Measurements from ENCODE around the gene CRNN.

DNA sequence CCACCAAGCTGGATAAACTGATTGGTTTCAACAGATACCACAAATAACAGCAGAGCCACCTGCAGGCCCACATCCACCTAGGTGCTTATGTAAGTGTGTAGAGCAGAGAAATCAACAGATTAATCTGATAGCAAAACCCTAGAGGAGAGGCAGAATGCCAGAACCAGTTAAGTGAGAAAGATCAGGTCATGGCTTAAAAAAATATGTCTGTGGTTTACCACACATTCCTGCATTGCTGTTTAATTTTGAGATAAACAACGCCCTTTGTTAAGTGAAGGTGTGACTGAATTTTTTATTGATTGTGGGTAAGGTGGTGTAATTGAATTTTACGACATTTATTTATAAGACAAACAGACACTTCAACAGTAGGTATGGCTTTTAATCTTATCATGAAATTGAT, 21.2 kb downstream of the CRNN start:
- TF ChIP-seq POLR2AphosphoS5 (IDR thresholded peaks at IDR 0.05) (no peak), EP300 (IDR thresholded peaks at IDR 0.05) (no peak), POLR2A (IDR thresholded peaks at IDR 0.05) (no peak)
- TF ChIP-seq, protein P1, sequence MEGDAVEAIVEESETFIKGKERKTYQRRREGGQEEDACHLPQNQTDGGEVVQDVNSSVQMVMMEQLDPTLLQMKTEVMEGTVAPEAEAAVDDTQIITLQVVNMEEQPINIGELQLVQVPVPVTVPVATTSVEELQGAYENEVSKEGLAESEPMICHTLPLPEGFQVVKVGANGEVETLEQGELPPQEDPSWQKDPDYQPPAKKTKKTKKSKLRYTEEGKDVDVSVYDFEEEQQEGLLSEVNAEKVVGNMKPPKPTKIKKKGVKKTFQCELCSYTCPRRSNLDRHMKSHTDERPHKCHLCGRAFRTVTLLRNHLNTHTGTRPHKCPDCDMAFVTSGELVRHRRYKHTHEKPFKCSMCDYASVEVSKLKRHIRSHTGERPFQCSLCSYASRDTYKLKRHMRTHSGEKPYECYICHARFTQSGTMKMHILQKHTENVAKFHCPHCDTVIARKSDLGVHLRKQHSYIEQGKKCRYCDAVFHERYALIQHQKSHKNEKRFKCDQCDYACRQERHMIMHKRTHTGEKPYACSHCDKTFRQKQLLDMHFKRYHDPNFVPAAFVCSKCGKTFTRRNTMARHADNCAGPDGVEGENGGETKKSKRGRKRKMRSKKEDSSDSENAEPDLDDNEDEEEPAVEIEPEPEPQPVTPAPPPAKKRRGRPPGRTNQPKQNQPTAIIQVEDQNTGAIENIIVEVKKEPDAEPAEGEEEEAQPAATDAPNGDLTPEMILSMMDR (IDR thresholded peaks at IDR 0.05) = no peak

All from sigmoid colon (tissue), 4 donors.